HG02981 (cell line): Measurements from ENCODE around the gene PPFIA4.

Source experiments
- ATAC-seq: cut with Tn5 transposase; IDR thresholded peaks from one replicate; pipeline ENCODE4 v1.9.1; 2021; ENCODE audit warnings: mild to moderate bottlenecking, moderate library complexity; ENCODE audit not compliant: unreplicated experiment

Gene PPFIA4

GRCh38 chr1:203081465-203082230 lies 55.4 kb downstream of the PPFIA4 start:
- ATAC-seq = no peak

GRCh38 chr1:203082231-203082505 lies 55.9 kb downstream of the PPFIA4 start:
- no peak for ATAC-seq

DNA sequence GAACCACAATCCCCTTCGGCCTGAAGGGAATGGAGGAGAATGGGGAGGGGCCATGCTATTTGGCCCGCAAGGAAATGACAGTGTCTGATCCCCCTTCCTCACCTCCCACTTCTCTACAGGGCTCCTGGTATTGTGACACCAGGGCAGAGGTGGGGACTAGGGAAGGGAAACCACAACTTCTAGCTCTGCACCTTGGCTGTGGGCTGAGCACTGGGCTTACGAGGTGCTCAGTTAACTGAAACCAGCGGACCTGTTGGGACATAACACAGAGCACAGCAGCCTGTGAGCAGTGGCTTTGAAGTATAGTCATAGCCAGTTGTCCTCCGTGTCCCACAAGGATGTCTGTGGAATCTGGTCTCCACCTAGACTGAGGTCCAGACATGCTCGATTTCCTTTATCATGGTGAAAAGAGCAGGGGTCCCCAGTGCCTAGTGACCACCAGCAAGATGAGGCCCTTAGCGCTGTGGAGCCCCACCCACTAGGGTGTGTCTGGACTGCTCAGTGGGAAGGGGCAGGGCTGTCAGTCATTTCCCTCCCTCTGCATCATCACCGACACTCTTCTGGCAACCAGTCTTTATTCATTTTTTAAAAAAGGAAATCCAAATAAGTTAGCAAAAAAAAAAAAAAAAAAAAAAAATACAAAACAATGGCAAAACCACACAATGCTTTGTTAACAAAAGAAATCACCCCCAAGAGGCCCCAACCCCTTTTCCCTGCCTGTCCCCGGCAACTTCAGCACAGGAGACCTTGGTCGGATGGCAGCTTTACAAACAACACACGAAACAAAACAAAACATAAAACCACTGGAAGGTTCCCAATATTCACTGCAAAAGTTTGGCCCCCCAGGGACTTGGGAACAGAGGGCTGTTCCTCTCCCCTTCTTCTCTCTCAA lies 56.5 kb downstream of the PPFIA4 start:
- ATAC-seq = no peak

- no peak for ATAC-seq
Observed at GRCh38 chr1:203083463-203083921, 57.2 kb downstream of the PPFIA4 start.

GRCh38 chr1:203084588-203085527 lies 58.6 kb downstream of the PPFIA4 start:
- no peak for ATAC-seq

DNA sequence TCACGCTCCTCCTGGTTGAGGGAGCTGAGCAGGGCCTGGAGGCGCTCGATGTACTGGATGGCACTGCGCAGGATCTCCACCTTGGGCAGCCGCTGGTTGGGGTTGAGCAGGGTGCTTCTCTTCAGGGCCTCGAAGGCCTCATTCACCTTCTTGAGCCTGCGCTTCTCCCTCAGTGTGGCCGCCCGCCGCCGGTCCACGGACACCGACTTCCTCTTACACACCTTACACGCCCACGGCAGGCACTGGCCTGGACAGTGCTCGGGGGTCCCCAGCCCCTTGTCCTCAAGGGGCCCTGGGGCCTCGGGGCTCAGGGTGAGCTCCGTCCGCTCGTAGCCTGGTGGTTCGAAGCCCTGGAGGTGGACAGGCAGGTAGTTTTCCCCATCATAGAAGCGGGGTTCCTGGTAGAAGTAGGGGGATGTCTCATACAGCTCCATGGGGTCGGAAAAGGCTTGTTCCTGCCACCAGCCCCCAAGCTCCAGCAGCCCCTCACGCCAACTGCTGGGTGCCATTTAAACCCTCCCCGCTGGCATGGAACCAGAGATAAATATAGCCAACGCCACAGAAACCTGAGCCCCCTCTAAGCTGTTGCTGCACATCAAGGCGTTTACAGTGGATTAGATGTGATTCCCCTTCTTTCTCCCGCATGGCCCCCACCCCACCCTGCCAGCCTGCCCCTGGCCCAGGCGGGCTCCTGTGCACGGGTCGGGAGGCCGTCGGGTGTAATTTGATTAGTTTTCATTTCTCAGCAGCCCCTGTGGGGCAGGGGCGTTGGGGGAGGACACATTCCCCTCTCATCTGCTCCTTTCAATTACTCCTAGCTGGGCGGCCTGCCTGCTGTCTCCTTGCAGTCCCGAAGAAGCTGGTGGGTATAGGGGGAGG lies 59.5 kb downstream of the PPFIA4 start, which contains the start of gene MYOG:
Gene MYOG (minus strand): TSS at position 485 of the 879 bp plus-strand sequence. CDS start 51 bp downstream, at position 434.
- no peak for ATAC-seq

GRCh38 chr1:203086992-203087763 lies 60.9 kb downstream of the PPFIA4 start:
- ATAC-seq = no peak

DNA sequence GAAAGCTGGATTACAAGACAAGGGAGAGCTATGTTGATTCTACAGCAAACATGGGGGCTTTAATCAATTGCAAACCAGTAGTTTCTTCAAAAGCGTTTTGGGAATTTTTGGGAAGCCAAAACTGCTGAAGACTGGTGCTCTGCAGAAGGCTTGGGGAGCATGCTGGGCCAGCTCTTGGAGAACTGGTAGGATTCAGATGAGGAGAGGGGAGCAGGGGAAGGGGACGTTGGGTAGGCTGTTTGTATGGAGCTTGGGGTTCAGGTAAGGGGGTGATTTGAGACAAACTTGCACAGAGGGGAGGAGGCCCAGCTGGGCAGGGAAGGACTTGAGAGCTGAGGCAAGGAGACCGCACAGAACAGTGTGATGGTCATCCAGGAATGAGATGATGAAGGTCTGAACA lies 62.1 kb downstream of the PPFIA4 start:
- no peak for ATAC-seq

- ATAC-seq = no peak
Observed at GRCh38 chr1:203089001-203089650, 62.8 kb downstream of the PPFIA4 start.

DNA sequence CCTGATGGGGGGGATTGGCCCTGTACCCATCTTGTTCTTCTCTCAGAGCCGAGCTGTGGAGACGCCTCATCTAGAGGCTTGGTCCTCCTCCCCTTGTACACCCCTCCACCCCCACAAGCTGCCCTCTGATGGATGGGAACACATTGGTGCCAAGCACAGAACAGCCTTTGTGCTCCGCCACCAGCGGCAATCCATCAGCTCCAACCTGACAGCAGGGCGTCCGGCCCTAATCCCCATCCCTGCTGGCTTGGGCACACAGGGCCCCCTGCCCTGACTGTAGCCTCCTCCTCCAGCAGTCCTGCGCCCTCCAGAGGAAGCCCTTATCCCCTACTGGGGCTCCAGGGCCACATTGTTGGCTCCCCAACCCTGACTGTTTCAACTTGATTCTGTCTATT lies 63.4 kb downstream of the PPFIA4 start:
- ATAC-seq = no peak

DNA sequence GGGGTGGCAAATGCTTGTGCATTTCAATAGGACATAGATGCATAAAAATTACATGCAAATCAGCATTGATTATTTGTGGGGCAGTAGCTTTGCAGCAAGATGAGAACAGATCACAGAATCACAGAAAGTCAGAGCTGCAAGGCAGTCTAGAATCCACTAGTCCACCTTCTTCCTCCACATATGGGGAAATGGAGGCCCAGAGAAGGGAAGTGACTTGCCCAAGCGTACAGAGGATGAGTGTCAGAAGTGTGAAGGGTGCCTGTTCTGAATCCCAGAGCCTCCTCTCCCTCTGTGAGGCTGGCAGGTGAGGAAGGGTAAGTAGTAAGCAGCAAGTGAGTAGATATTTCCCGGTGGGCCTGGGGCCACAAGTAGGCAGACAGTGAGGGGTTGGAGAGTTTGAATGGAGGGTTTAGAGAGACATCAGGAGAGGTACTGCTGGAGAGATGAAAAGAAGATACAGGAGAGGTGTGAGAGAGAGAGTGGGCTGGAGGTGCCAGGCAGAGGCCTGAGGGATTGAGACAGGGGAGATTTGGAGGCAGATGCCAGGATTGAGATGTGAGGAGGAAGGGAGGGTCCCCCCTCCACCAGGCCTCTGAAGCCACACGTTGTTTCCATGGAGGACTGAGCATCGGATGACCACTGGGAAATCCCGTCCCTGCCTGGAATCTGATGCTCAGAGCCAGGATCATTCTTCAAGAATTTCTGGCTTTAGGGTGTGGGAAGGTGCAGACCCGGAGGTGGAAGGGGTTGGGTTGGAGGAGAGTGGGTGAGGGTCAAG lies 64.3 kb downstream of the PPFIA4 start:
- no peak for ATAC-seq

GRCh38 chr1:203091199-203091477 lies 64.8 kb downstream of the PPFIA4 start:
- no peak for ATAC-seq

- ATAC-seq = no peak
Observed at GRCh38 chr1:203091761-203092330, 65.6 kb downstream of the PPFIA4 start.

DNA sequence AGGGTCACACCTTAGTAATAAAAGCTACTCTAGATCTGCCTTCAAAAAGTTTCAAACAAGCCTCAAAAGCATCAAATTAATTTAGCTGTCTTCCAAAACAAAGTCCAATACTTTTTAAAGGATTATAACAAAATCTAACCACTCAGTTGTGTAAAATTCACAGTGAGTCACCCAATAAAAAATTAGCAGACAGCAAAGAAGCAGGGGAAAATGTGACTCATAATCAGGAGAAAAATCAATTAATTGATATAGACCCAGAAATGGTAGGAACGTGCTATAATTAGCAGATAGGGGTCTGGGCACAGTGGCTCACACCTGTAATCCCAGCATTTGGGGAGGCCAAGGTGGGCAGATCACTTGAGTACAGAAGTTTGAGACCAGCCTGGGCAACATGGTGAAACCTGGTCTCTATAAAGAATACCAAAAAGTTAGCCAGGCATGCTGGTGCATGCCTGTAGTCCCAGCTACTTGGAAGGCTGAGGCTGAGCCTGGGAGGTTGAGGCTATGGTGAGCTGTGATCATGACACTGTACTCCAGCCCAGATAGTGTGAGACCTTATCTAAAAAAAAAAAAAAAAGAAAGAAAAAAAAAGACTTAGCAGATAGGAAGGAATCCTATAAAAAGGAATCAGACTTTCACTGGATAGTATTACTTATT lies 67.6 kb downstream of the PPFIA4 start:
- no peak for ATAC-seq

DNA sequence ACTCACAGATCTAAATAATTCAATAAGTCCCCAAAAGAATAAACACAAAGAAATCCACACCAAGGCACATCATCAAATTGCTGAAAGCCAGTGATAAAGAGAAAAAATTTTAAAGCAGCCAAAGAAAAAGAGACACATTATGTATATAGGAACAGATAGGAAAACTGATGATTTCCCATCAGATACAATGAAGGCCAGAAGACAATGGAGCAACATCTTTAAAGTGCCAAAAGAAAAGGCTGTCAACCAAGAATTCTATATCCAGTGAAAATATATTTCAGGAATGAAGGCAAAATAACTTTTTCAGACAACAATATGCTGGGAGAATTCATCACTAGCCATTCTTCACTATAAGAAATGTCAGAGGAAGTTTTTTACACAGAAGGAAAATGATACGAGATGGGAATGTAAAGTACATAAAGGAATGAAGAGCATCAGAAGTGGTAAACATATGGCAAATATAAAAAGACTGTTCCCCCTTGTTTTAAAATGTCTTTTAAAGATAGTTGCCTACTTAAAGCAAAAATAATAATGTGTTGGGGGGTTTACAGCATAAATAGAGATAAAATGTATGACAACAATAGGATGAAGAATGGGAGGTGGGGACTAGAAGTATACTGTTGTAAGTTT lies 68.9 kb downstream of the PPFIA4 start:
- no peak for ATAC-seq

GRCh38 chr1:203096566-203096965 lies 70.3 kb downstream of the PPFIA4 start:
- no peak for ATAC-seq

DNA sequence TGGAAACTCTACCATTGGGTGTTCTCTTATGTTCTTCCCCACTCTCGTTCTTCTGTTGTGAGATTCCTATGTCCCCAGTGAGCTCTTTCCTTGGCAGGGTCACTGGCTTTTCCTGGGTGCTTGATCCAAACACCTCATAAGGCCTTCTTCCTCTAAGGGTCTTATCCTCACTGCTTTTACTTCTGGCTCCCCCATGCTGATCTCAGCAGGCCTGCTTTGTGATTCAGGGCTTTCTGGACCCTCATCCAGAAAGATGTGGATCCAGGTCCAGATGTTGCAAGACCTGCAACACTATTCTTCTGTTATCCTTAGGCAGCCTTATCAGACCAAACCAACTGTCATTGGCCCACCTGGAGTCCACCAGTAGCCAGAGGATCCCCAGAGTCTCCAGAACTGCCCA lies 70.7 kb downstream of the PPFIA4 start:
- no peak for ATAC-seq
